HEK293T (cell line): Measurements from ENCODE around the gene SIPA1L3.

Experiments used
- CTCF ChIA-PET: fragments of 350-600 bp; formaldehyde crosslinking; extraction: SDS; loops from one replicate; lab custom pipeline; 2021; ENCODE audit warnings: antibody characterized with exemption, inconsistent platforms; lab: Yijun Ruan, JAX
- POLR2A ChIA-PET: fragments of 350-600 bp; formaldehyde crosslinking; extraction: SDS; loops from one replicate; lab custom pipeline; 2020; ENCODE audit warnings: antibody characterized with exemption, inconsistent platforms; lab: Yijun Ruan, JAX
- DNase-seq: peaks from one replicate; pipeline ENCODE4 v3.0.0; 2012; ENCODE audit warnings: mixed read lengths; ENCODE audit errors: extremely low spot score
- ARNT ChIP-seq: fragments of 450-650 bp; IDR thresholded peaks from 2 replicates; pipeline ENCODE4 v1.6.1; 2017; ENCODE audit warnings: mild to moderate bottlenecking
- BHLHE40 ChIP-seq: fragments of 450-650 bp; IDR thresholded peaks from 2 replicates; pipeline ENCODE4 v1.6.1; 2016; ENCODE audit warnings: mild to moderate bottlenecking, moderate library complexity, borderline replicate concordance
- CTBP1 ChIP-seq: fragments of 450-650 bp; IDR thresholded peaks from 2 replicates; pipeline ENCODE4 v1.6.1; 2016; ENCODE audit warnings: borderline replicate concordance
- ELF4 ChIP-seq: fragments of 450-650 bp; IDR thresholded peaks from 2 replicates; pipeline ENCODE4 v1.6.1; 2017; ENCODE audit warnings: antibody characterized with exemption
- FOXA1 ChIP-seq: fragments of 450-650 bp; IDR thresholded peaks from 2 replicates; pipeline ENCODE4 v1.6.1; 2016; ENCODE audit warnings: mild to moderate bottlenecking
- FOXK2 ChIP-seq: fragments of 450-650 bp; IDR thresholded peaks from 2 replicates; pipeline ENCODE4 v1.6.1; 2016; ENCODE audit warnings: mild to moderate bottlenecking
- FOXM1 ChIP-seq: fragments of 450-650 bp; IDR thresholded peaks from 2 replicates; pipeline ENCODE4 v1.6.1; 2017; ENCODE audit warnings: mild to moderate bottlenecking, borderline replicate concordance
- HDGF ChIP-seq: fragments of 450-650 bp; IDR thresholded peaks from 2 replicates; pipeline ENCODE4 v1.6.1; 2017; ENCODE audit warnings: antibody characterized with exemption, borderline replicate concordance
- L3MBTL2 ChIP-seq: fragments of 450-650 bp; conservative IDR thresholded peaks from 2 replicates; pipeline ENCODE4 v1.6.1; 2016; ENCODE audit warnings: mild to moderate bottlenecking
- LEF1 ChIP-seq: fragments of 450-650 bp; IDR thresholded peaks from 2 replicates; pipeline ENCODE4 v1.6.1; 2017; ENCODE audit warnings: mild to moderate bottlenecking, borderline replicate concordance
- NFRKB ChIP-seq: fragments of 450-650 bp; IDR thresholded peaks from 2 replicates; pipeline ENCODE4 v1.6.1; 2016; ENCODE audit warnings: mild to moderate bottlenecking, moderate library complexity
- SP1 ChIP-seq: fragments of 450-650 bp; IDR thresholded peaks from 2 replicates; pipeline ENCODE4 v1.6.1; 2017
- SUZ12 ChIP-seq: fragments of 450-650 bp; IDR thresholded peaks from 2 replicates; pipeline ENCODE4 v1.6.1; 2016; ENCODE audit warnings: mild to moderate bottlenecking
- TARDBP ChIP-seq: fragments of 450-650 bp; IDR thresholded peaks from 2 replicates; pipeline ENCODE4 v1.6.1; 2016
- ZNF384 ChIP-seq: fragments of 450-650 bp; IDR thresholded peaks from 2 replicates; pipeline ENCODE4 v1.6.1; 2016
- TF ChIP-seq, protein P1 (sequence below): fragments of 450-650 bp; IDR thresholded peaks from 2 replicates; pipeline ENCODE4 v1.6.1; 2016

SIPA1L3 gene

DNA sequence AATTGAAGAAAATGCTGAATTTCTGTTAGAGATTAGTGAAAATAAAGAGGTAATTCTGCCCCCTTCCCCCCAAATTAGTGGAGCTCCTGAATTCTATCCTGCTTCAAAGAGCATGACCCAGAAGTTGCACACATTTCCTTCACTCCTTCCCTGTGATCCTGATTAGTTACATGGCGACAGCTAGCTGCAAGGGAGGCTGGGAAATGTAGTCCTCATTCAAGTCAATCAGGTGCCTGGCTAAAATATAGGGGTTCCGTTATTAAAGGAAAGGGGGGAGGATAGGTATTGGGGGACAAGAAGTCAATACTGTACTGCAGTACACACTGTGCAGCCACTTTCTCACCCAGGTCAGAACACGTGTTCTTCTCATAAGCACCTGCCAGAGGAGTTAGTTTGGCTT is 65.8 kb downstream of the SIPA1L3 start:
- CTCF ChIA-PET: no interaction called here
- TF ChIP-seq HDGF (no peak), TARDBP (no peak), SUZ12 (no peak), BHLHE40 (no peak)

DNA sequence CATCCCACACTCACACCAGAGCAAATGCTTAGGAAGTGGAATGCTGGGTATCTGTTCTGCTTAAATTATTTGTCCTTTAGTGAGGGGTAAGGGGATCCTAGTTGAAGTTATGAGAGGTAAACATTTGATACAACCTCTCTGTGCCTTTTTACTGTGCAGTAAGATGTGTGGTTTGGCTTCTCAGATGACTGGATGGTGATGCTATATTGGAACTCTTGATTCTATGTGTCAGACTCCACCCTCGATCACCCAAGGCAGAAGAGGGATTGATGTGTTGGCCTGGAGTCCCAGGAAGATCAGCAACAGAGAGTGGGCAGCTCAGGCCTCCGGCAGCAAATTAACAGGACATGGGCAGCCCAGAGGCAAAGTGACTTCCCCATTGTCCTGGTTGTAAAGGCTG is 66.7 kb downstream of the SIPA1L3 start:
- ChIA-PET POLR2A (no interaction called here), CTCF (no interaction called here)
- no peak for DNase-seq
- no peak for TF ChIP-seq L3MBTL2
- no peak for TF ChIP-seq ARNT
- TF ChIP-seq BHLHE40: no peak
- TF ChIP-seq FOXA1: no peak
- no peak for TF ChIP-seq LEF1
- TF ChIP-seq CTBP1: no peak
- no peak for TF ChIP-seq NFRKB
- TF ChIP-seq, protein P1, sequence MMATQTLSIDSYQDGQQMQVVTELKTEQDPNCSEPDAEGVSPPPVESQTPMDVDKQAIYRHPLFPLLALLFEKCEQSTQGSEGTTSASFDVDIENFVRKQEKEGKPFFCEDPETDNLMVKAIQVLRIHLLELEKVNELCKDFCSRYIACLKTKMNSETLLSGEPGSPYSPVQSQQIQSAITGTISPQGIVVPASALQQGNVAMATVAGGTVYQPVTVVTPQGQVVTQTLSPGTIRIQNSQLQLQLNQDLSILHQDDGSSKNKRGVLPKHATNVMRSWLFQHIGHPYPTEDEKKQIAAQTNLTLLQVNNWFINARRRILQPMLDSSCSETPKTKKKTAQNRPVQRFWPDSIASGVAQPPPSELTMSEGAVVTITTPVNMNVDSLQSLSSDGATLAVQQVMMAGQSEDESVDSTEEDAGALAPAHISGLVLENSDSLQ: no peak
- TF ChIP-seq ZNF384: no peak
- no peak for TF ChIP-seq ELF4
- TF ChIP-seq FOXM1: no peak
- no peak for TF ChIP-seq TARDBP
- no peak for TF ChIP-seq SUZ12
- TF ChIP-seq SP1: no peak
- TF ChIP-seq HDGF: no peak
- TF ChIP-seq FOXK2: no peak

More for the DNA sequence above, 65.8 kb downstream of the SIPA1L3 start:
- no peak for DNase-seq
- POLR2A ChIA-PET: no interaction called here

- TF ChIP-seq HDGF (no peak), FOXK2 (no peak), FOXA1 (no peak), LEF1 (no peak), ELF4 (no peak), SP1 (no peak), ARNT (no peak), CTBP1 (no peak), ZNF384 (no peak), BHLHE40 (no peak)
- TF ChIP-seq, protein P1: no peak
- no peak for DNase-seq
- POLR2A ChIA-PET: no interaction called here
- CTCF ChIA-PET: no interaction called here
Observed at GRCh38 chr19:37975071-37975470, 68.1 kb downstream of the SIPA1L3 start.

- TF ChIP-seq ELF4 (no peak), SP1 (no peak), HDGF (no peak), CTBP1 (no peak)
- ChIA-PET CTCF (interaction anchor here (0.6 kb wide), 1 partner anchor 132 kb away, joined by 4 read pairs; no protein-coding TSS in a partner anchor), POLR2A (no interaction called here)
- DNase-seq: no peak
Observed at GRCh38 chr19:37975596-37976515, 68.8 kb downstream of the SIPA1L3 start.

DNA sequence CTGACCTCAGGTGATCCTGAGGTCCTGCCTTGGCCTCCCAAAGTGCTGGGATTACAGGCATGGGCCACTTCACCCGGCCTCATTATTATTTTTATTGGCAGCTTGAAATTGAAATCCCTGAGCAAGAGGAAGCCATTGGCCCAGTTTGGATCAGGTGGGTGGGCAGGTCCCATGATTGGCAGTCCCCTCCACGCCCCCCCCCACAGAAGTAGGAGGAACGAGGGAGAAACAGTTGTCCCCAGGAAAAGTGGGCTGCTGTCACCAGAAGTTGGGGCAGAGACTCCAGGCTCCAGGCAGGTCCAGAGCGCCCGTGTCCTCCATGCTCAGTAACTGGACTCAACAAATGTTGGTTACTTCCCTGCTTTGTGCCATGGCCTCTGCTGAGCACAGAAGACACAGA is 70.4 kb downstream of the SIPA1L3 start:
- no peak for DNase-seq
- CTCF ChIA-PET: interaction anchor here (1.8 kb wide), 1 partner anchor 9 kb away, joined by 4 read pairs; no protein-coding TSS in a partner anchor
- POLR2A ChIA-PET: no interaction called here
- TF ChIP-seq SP1 (no peak), FOXK2 (no peak)
- TF ChIP-seq, protein P1: 0 out of 2 replicates have a peak, but pooled peaks have one; percentile 34

GRCh38 chr19:37977992-37978391 is 71.0 kb downstream of the SIPA1L3 start:
- no peak for DNase-seq
- TF ChIP-seq ARNT: no peak
- TF ChIP-seq SP1: no peak
- no peak for TF ChIP-seq ZNF384
- no peak for TF ChIP-seq NFRKB
- TF ChIP-seq ELF4: no peak
- TF ChIP-seq FOXA1: no peak
- TF ChIP-seq SUZ12: no peak
- no peak for TF ChIP-seq TARDBP
- no peak for TF ChIP-seq FOXK2
- no peak for TF ChIP-seq L3MBTL2
- TF ChIP-seq FOXM1: no peak
- no peak for TF ChIP-seq LEF1
- TF ChIP-seq, protein P1: no peak
- CTCF ChIA-PET: interaction anchor here (1.8 kb wide), 1 partner anchor 9 kb away, joined by 4 read pairs; no protein-coding TSS in a partner anchor
- POLR2A ChIA-PET: interaction anchor here (0.8 kb wide), 1 partner anchor 26 kb away, joined by 3 read pairs; no protein-coding TSS in a partner anchor
